Measurements from ENCODE around the gene NFX1.

GRCh38 chr9:33264003-33264472, 26.3 kb upstream of the NFX1 start:
- TF ChIP-seq, protein P1, sequence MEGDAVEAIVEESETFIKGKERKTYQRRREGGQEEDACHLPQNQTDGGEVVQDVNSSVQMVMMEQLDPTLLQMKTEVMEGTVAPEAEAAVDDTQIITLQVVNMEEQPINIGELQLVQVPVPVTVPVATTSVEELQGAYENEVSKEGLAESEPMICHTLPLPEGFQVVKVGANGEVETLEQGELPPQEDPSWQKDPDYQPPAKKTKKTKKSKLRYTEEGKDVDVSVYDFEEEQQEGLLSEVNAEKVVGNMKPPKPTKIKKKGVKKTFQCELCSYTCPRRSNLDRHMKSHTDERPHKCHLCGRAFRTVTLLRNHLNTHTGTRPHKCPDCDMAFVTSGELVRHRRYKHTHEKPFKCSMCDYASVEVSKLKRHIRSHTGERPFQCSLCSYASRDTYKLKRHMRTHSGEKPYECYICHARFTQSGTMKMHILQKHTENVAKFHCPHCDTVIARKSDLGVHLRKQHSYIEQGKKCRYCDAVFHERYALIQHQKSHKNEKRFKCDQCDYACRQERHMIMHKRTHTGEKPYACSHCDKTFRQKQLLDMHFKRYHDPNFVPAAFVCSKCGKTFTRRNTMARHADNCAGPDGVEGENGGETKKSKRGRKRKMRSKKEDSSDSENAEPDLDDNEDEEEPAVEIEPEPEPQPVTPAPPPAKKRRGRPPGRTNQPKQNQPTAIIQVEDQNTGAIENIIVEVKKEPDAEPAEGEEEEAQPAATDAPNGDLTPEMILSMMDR (optimal IDR thresholded peaks at IDR 0.05 in 1 of 3, IDR thresholded peaks at IDR 0.05 in 1 of 3, conservative IDR thresholded peaks at IDR 0.05 in 1 of 3; ENCODE audit: extremely low read depth in 1 of 3, insufficient read depth in 2 of 3, low read length in 3 of 3): no peak
- TF ChIP-seq EZH2 (IDR thresholded peaks at IDR 0.05; ENCODE audit: low read length): no peak

Measured in keratinocyte (primary cell).